GM18951 (cell line): ENCODE data around the gene NR5A2.

Experiments used
- POLR2A ChIP-seq: IDR thresholded peaks from 4 replicates; pipeline ENCODE4 v1.6.1; 2011; ENCODE audit warnings: mild to moderate bottlenecking; ENCODE audit not compliant: insufficient read length, insufficient read depth; ENCODE audit errors: extremely low read depth
- in situ Hi-C: fragments of 300-500 bp; cut with MboI; formaldehyde crosslinking; loops from one replicate; pipeline ENCODE4 v1.12.0; 2022; ENCODE audit warnings: low sequenced_read_pairs, mixed read lengths, inconsistent platforms; ENCODE audit not compliant: unreplicated experiment

Gene NR5A2

GRCh38 chr1:200062143-200062542, 34.6 kb downstream of the NR5A2 start:
- no peak for TF ChIP-seq POLR2A
- in situ Hi-C loops: no loop called here

GRCh38 chr1:200072636-200073285, 45.3 kb downstream of the NR5A2 start:
- in situ Hi-C loops: no loop called here

GRCh38 chr1:200073286-200073637, 45.8 kb downstream of the NR5A2 start:
- in situ Hi-C loops: no loop called here

More at GRCh38 chr1:200072636-200073285, 45.3 kb downstream of the NR5A2 start:
- TF ChIP-seq POLR2A: no peak

GRCh38 chr1:200075522-200075921, 48.0 kb downstream of the NR5A2 start:
- no peak for TF ChIP-seq POLR2A
- in situ Hi-C loops: no loop called here

More at GRCh38 chr1:200073286-200073637, 45.8 kb downstream of the NR5A2 start:
- TF ChIP-seq POLR2A: no peak

GRCh38 chr1:200075938-200076546, 48.5 kb downstream of the NR5A2 start:
- no peak for TF ChIP-seq POLR2A
- in situ Hi-C loops: no loop called here

- no peak for TF ChIP-seq POLR2A
- in situ Hi-C loops: no loop called here
Measured at GRCh38 chr1:200079232-200079940, 51.9 kb downstream of the NR5A2 start.

- in situ Hi-C loops: no loop called here
- no peak for TF ChIP-seq POLR2A
Measured at GRCh38 chr1:200081151-200081968, 53.9 kb downstream of the NR5A2 start.

GRCh38 chr1:200081969-200082245, 54.4 kb downstream of the NR5A2 start:
- TF ChIP-seq POLR2A: no peak
- in situ Hi-C loops: no loop called here

GRCh38 chr1:200082329-200082728, 54.8 kb downstream of the NR5A2 start:
- in situ Hi-C loops: no loop called here
- no peak for TF ChIP-seq POLR2A

- TF ChIP-seq POLR2A: no peak
- in situ Hi-C loops: no loop called here
Measured at GRCh38 chr1:200090252-200091159, 63.0 kb downstream of the NR5A2 start.

- TF ChIP-seq POLR2A: no peak
- in situ Hi-C loops: no loop called here
Measured at GRCh38 chr1:200095057-200095577, 67.6 kb downstream of the NR5A2 start.

GRCh38 chr1:200096774-200097173, 69.3 kb downstream of the NR5A2 start:
- in situ Hi-C loops: no loop called here
- no peak for TF ChIP-seq POLR2A
